AG09309 (cell line): Measurements from ENCODE around the gene KIAA1614.

ENCODE experiments used
- DNase-seq: peaks from one replicate; pipeline ENCODE4 v3.0.0-alpha.2; 2010; ENCODE audit warnings: low read depth
- H3K4me3 ChIP-seq: 2 replicates; pipeline ENCODE4 v1.5.1; 2011; ENCODE audit warnings: mild to moderate bottlenecking, low read depth, low read length, moderate library complexity; ENCODE audit not compliant: control insufficient read depth
- CTCF ChIP-seq: IDR thresholded peaks from 2 replicates; pipeline ENCODE4 v1.5.1; 2011; ENCODE audit warnings: mild to moderate bottlenecking, low read depth, low read length, inconsistent platforms; ENCODE audit not compliant: insufficient read depth, control insufficient read depth; ENCODE audit errors: missing control alignments

KIAA1614 gene

GRCh38 chr1:180923887-180924286, 11.2 kb downstream of the KIAA1614 start:
- H3K4me3 ChIP-seq = no peak overlapping the region
- no peak for TF ChIP-seq CTCF
- no peak for DNase-seq

GRCh38 chr1:180924939-180925338, 12.2 kb downstream of the KIAA1614 start:
- TF ChIP-seq CTCF = no peak
- no peak overlapping the region for H3K4me3 ChIP-seq
- DNase-seq = no peak

DNA sequence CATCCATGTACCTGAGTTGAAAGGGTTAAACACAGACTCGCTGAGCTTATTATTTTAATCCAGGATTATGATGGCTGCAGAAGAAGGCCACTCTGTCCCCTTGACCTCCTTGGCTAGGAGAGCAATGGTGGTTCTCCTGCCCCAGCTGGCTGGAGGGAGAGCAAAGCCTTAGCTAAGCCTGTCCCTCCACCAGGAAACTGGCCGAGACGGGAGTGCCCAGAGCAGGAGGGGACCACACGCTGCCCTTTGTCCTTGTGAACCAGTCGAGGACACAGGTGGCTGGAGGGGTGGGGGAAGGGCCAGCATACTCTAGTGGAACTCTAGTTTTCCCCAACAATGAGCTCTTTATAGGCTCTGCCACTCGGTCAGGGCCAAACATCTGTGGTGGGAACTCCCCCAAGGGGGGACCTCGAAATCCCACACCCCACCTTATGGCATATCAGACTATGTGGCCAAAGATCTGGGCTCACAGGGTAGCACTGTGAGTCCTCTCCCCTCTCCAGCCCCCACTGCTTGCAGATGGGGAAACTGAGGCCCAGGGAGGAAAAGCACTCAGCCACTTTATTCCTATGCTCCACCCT, 12.9 kb downstream of the KIAA1614 start:
- H3K4me3 ChIP-seq = no peak overlapping the region
- TF ChIP-seq CTCF = no peak
- DNase-seq = no peak

DNA sequence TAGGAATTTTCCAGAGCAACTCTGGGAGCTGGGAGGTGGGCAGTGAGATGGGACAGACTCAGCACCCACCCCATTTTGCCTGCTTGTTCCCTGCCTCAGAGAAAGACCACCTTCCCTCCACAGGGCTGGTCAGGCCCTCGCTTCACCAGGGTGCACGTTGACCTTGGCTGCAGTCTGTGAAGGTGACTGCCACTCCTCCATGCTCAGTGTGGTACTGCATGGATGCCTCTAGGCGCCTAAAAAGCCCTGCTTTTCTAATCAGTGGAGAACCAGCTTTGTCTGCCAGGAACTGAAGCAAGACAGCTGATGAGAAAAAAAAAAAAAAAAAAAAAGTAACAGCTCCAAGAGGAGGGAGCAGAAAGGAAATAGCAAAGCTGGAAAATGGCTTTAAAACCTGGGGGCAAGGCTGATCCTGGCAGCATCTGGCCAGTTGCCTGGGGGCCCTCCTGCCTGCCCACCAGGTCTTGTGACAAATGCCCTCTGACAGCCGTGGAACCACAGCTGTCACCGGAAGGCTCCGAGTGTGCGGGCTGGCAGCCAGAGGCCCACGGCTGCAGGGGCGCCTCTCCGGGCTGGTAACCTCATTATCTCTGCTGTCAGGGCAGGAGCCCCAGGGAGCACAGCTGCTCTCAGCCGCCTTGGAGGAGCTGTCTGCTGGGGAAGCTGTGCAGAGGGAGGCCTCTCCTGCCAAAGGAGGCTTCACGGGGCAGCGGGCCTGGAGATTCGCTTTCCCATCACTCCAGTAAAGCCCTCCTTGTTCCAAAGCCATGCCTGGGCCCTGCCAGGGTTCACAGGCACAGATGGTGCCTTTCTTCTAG, 13.7 kb downstream of the KIAA1614 start:
- TF ChIP-seq CTCF = no peak
- DNase-seq = no peak
- no peak overlapping the region for H3K4me3 ChIP-seq

GRCh38 chr1:180927348-180927747, 14.7 kb downstream of the KIAA1614 start:
- TF ChIP-seq CTCF = no peak
- no peak for DNase-seq
- no peak overlapping the region for H3K4me3 ChIP-seq

DNA sequence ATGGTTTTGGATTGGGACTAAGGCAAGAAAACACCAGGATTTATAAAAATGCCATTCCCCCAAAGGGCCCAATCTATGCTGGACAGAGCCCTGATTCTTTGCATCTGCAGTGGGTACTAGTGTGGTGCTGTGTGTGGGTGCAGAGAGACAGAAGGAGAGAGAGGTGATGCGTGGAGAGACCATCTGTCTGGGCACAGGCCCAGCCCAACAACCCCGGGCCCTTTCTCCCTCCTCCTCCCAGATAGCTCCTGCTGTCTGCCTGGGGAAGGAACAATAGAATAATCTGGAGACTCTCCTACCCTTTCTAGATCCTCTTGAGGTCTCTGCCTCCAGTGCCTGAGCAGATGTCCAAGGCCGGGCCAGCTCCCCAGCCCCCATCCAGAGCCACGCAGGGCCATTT, 15.1 kb downstream of the KIAA1614 start:
- no peak overlapping the region for H3K4me3 ChIP-seq
- DNase-seq = no peak
- TF ChIP-seq CTCF = no peak
